HEK293T (cell line): Measurements from ENCODE around the gene KCNA1.

Source experiments
- CTCF ChIA-PET: fragments of 350-600 bp; formaldehyde crosslinking; extraction: SDS; loops from one replicate; lab custom pipeline; 2021; ENCODE audit warnings: antibody characterized with exemption, inconsistent platforms; lab: Yijun Ruan, JAX
- POLR2A ChIA-PET: fragments of 350-600 bp; formaldehyde crosslinking; extraction: SDS; loops from one replicate; lab custom pipeline; 2020; ENCODE audit warnings: antibody characterized with exemption, inconsistent platforms; lab: Yijun Ruan, JAX
- DNase-seq: peaks from one replicate; pipeline ENCODE4 v3.0.0; 2012; ENCODE audit warnings: mixed read lengths; ENCODE audit errors: extremely low spot score
- ARNT ChIP-seq: fragments of 450-650 bp; IDR thresholded peaks from 2 replicates; pipeline ENCODE4 v1.6.1; 2017; ENCODE audit warnings: mild to moderate bottlenecking
- BHLHE40 ChIP-seq: fragments of 450-650 bp; IDR thresholded peaks from 2 replicates; pipeline ENCODE4 v1.6.1; 2016; ENCODE audit warnings: mild to moderate bottlenecking, moderate library complexity, borderline replicate concordance
- CTBP1 ChIP-seq: fragments of 450-650 bp; IDR thresholded peaks from 2 replicates; pipeline ENCODE4 v1.6.1; 2016; ENCODE audit warnings: borderline replicate concordance
- ELF4 ChIP-seq: fragments of 450-650 bp; IDR thresholded peaks from 2 replicates; pipeline ENCODE4 v1.6.1; 2017; ENCODE audit warnings: antibody characterized with exemption
- FOXA1 ChIP-seq: fragments of 450-650 bp; IDR thresholded peaks from 2 replicates; pipeline ENCODE4 v1.6.1; 2016; ENCODE audit warnings: mild to moderate bottlenecking
- FOXK2 ChIP-seq: fragments of 450-650 bp; IDR thresholded peaks from 2 replicates; pipeline ENCODE4 v1.6.1; 2016; ENCODE audit warnings: mild to moderate bottlenecking
- FOXM1 ChIP-seq: fragments of 450-650 bp; IDR thresholded peaks from 2 replicates; pipeline ENCODE4 v1.6.1; 2017; ENCODE audit warnings: mild to moderate bottlenecking, borderline replicate concordance
- HDGF ChIP-seq: fragments of 450-650 bp; IDR thresholded peaks from 2 replicates; pipeline ENCODE4 v1.6.1; 2017; ENCODE audit warnings: antibody characterized with exemption, borderline replicate concordance
- L3MBTL2 ChIP-seq: fragments of 450-650 bp; conservative IDR thresholded peaks from 2 replicates; pipeline ENCODE4 v1.6.1; 2016; ENCODE audit warnings: mild to moderate bottlenecking
- LEF1 ChIP-seq: fragments of 450-650 bp; IDR thresholded peaks from 2 replicates; pipeline ENCODE4 v1.6.1; 2017; ENCODE audit warnings: mild to moderate bottlenecking, borderline replicate concordance
- NFRKB ChIP-seq: fragments of 450-650 bp; IDR thresholded peaks from 2 replicates; pipeline ENCODE4 v1.6.1; 2016; ENCODE audit warnings: mild to moderate bottlenecking, moderate library complexity
- PKNOX1 ChIP-seq: fragments of 450-650 bp; IDR thresholded peaks from 2 replicates; pipeline ENCODE4 v1.6.1; 2016
- SP1 ChIP-seq: fragments of 450-650 bp; IDR thresholded peaks from 2 replicates; pipeline ENCODE4 v1.6.1; 2017
- SUZ12 ChIP-seq: fragments of 450-650 bp; IDR thresholded peaks from 2 replicates; pipeline ENCODE4 v1.6.1; 2016; ENCODE audit warnings: mild to moderate bottlenecking
- TARDBP ChIP-seq: fragments of 450-650 bp; IDR thresholded peaks from 2 replicates; pipeline ENCODE4 v1.6.1; 2016
- ZNF384 ChIP-seq: fragments of 450-650 bp; IDR thresholded peaks from 2 replicates; pipeline ENCODE4 v1.6.1; 2016

Gene KCNA1

GRCh38 chr12:4908684-4909409 lies 858 bp upstream of the KCNA1 start:
- ChIA-PET POLR2A (no interaction called here), CTCF (interaction anchor here (0.9 to 2.9 kb wide), 4 partner anchors 12 to 716 kb away, joined by 3 to 11 read pairs (median 7); no protein-coding TSS in a partner anchor)
- TF ChIP-seq LEF1, result no peak
- no peak for TF ChIP-seq TARDBP
- TF ChIP-seq CTBP1, result no peak
- TF ChIP-seq ZNF384, result no peak
- no peak for TF ChIP-seq L3MBTL2
- TF ChIP-seq HDGF, result no peak
- TF ChIP-seq ARNT, result no peak
- TF ChIP-seq SUZ12, result no peak
- TF ChIP-seq ELF4, result no peak
- TF ChIP-seq PKNOX1, result no peak
- TF ChIP-seq SP1, result no peak
- TF ChIP-seq FOXM1, result no peak
- TF ChIP-seq FOXK2, result no peak
- TF ChIP-seq NFRKB, result no peak
- peak; percentile 72 for DNase-seq

- DNase-seq, result peak; percentile 34
- no peak for TF ChIP-seq FOXM1
- no peak for TF ChIP-seq ARNT
- TF ChIP-seq FOXK2, result no peak
- TF ChIP-seq ZNF384, result no peak
- TF ChIP-seq HDGF, result no peak
- no peak for TF ChIP-seq SUZ12
- TF ChIP-seq ELF4, result no peak
- TF ChIP-seq PKNOX1, result no peak
- no peak for TF ChIP-seq NFRKB
- TF ChIP-seq L3MBTL2, result no peak
- no peak for TF ChIP-seq TARDBP
- no peak for TF ChIP-seq CTBP1
- no peak for TF ChIP-seq FOXA1
- no peak for TF ChIP-seq BHLHE40
- TF ChIP-seq LEF1, result no peak
- TF ChIP-seq SP1, result no peak
- ChIA-PET POLR2A (no interaction called here), CTCF (interaction anchor here (1.2 to 2.9 kb wide), 3 partner anchors 13 to 54 kb away, joined by 5 to 11 read pairs (median 5); no protein-coding TSS in a partner anchor)
These were observed 333 bp upstream of the KCNA1 start for GRCh38 chr12:4909410-4909733.

- ChIA-PET POLR2A (no interaction called here), CTCF (interaction anchor here (1.5 to 2.9 kb wide), 2 partner anchors 53 to 56 kb away, joined by 5 to 11 read pairs; no protein-coding TSS in a partner anchor)
- no peak for DNase-seq
- TF ChIP-seq FOXA1 (no peak), HDGF (no peak), SP1 (no peak), FOXK2 (no peak), TARDBP (no peak), LEF1 (no peak), CTBP1 (no peak), L3MBTL2 (no peak), FOXM1 (no peak), ARNT (no peak), PKNOX1 (no peak), ELF4 (no peak), NFRKB (no peak), BHLHE40 (no peak), SUZ12 (no peak), ZNF384 (no peak)
These were observed 1.0 kb downstream of the KCNA1 start for GRCh38 chr12:4910502-4911315.

- CTCF ChIA-PET, result interaction anchor here (0.8 kb wide), 1 partner anchor 54 kb away, joined by 3 read pairs; no protein-coding TSS in a partner anchor
- TF ChIP-seq FOXM1 (no peak), FOXK2 (no peak), TARDBP (no peak), HDGF (no peak), ELF4 (no peak)
- no peak for DNase-seq
- POLR2A ChIA-PET, result no interaction called here
These were observed 1.8 kb downstream of the KCNA1 start for GRCh38 chr12:4911316-4911994.

GRCh38 chr12:4914720-4915119 lies 5.0 kb downstream of the KCNA1 start:
- no peak for DNase-seq
- POLR2A ChIA-PET, result no interaction called here
- no peak for TF ChIP-seq FOXM1
- TF ChIP-seq TARDBP, result no peak
- CTCF ChIA-PET, result no interaction called here
